Measurements from ENCODE around the gene LASP1NB.
"Not testable (repeated sequence)": the region's sequence is repeated elsewhere in the genome, so short reads cannot be mapped to it uniquely, and the experiment has no call there.

LASP1NB gene

DNA sequence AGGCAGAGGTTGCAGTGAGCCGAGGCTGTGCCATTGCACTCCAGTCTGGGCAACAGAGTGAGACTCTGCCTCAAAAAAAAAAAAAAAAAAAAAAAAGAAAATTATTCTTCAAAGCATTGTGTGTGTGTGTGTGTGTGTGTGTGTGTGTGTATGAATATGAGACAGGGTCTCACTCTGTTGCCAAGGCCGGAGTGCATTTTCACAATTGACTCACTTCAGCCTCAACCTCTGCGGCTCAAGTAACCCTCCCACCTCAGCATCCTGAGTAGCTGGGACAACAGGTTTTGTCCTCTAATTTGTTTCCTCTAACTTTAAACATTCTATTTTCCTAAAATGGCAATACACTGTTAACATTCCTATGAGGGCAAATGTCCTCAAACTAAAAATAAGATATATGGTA lies 34.1 kb downstream of the LASP1NB start:
- DNase-seq (ENCODE audit: low read depth in 2 of 3, low spot score in 2 of 3): no peak

GRCh38 chr17:38960402-38960801 lies 35.0 kb downstream of the LASP1NB start:
- no peak for DNase-seq (ENCODE audit: low read depth in 2 of 3, low spot score in 2 of 3)

DNA sequence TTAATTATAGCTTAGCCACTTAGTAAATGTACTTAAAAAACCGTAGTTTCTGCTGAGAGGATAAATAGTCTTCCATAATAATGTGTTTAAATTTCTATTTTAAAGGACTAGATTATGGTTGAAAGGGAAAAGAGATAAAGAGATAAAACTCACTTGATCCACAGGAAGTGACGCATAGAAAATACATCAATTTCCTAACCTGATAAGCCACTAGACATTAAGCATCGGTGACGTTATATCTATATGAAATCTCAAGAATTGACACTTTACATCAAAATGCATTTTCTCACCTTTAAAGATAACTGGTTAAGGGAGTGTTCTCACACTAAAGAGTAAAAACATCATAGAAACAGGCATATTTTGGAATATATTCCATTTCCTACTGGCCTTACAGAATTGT lies 36.0 kb downstream of the LASP1NB start:
- no peak for DNase-seq (ENCODE audit: low read depth in 2 of 3, low spot score in 2 of 3)

GRCh38 chr17:38967290-38967738 lies 41.9 kb downstream of the LASP1NB start, which contains the start of gene FBXO47:
Gene FBXO47, minus strand, starts transcription at chr17:38967403. Its CDS starts 4,378 bp downstream, at chr17:38963025.
- peak; percentile 45 to 58 (median 54) for DNase-seq (ENCODE audit: low read depth in 2 of 3, low spot score in 2 of 3)

DNA sequence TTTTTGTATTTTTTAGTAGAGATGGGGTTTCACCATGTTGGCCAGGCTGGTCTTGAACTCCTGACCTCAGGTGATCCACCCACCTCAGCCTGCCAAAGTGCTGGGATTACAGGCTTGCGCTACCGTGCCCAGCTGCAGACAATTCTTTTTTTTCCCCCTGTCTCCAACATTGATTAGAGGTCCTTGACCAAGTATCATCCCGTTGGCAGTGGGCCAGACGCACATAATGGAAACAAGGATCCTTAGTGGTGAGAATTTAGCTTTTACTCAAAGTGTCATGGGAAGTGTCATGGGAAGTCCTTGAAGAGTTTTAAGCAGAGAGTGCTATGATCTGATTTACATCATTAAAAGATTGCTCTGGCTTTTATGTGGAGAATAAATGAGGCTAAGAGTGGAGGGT lies 43.9 kb downstream of the LASP1NB start:
- DNase-seq (ENCODE audit: low read depth in 2 of 3, low spot score in 2 of 3): no peak

GRCh38 chr17:38970128-38970527 lies 44.7 kb downstream of the LASP1NB start:
- no peak for DNase-seq (ENCODE audit: low read depth in 2 of 3, low spot score in 2 of 3)

DNA sequence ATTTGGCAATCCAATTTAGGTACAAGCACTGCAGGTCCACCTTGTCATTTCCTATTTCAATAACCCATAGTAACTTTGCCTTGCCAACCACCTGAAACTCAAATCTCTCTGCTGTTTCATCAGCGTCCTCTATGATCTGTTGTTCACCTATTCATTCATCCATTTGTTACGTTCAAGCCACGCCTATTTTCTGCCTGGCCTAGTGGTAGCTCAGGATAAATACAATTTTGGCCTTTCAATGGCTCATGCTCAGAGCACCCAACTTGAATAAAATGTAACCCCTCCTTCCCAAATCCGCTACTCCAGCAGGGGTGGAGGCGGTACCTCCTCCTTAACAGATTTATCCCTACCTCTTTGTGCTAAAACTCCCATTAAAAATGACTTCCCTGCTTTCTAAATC lies 45.4 kb downstream of the LASP1NB start:
- DNase-seq (ENCODE audit: low read depth in 2 of 3, low spot score in 2 of 3): no peak

DNA sequence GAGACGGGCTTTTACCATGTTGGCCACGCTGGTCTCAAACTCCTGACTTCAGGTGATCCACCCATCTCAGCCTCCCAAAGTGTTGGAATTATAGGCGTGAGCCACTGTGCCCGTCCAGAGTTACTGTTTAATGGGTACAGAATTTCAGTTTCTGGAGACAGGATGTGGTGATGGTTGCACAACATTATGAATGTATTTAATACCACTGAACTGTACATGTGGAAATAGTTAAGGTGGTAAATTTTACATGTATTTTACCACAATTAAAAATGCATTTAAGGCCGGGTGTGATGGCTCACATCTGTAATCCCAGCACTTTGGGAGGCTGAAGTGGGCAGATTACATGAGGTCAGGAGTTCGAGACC lies 50.8 kb downstream of the LASP1NB start:
- not testable (repeated sequence) for DNase-seq (ENCODE audit: low read depth in 2 of 3, low spot score in 2 of 3)

GRCh38 chr17:38978180-38978579 lies 52.8 kb downstream of the LASP1NB start:
- DNase-seq (ENCODE audit: low read depth in 2 of 3, low spot score in 2 of 3): no peak

Measured in activated CD8-positive, alpha-beta memory T cell treated with anti-CD3 and anti-CD28 coated beads for 48 hours (primary cell).